Endothelial cell of hepatic sinusoid (primary cell): Measurements from ENCODE around the gene CD81.

Experiments used
- in situ Hi-C: cut with HindIII; loops from 2 replicates; pipeline ENCODE4 v1.10.0; 2017; ENCODE audit warnings: low sequenced_read_pairs

Gene CD81

GRCh38 chr11:2418693-2419360, 41.7 kb downstream of the CD81 start:
- in situ Hi-C loops = no loop called here

- in situ Hi-C loops = no loop called here
These were observed 42.8 kb downstream of the CD81 start for GRCh38 chr11:2419638-2420501.

GRCh38 chr11:2420502-2421225, 43.6 kb downstream of the CD81 start:
- in situ Hi-C loops = no loop called here

GRCh38 chr11:2421226-2421994, 44.3 kb downstream of the CD81 start:
- in situ Hi-C loops = no loop called here

- in situ Hi-C loops = no loop called here
These were observed 44.9 kb downstream of the CD81 start for GRCh38 chr11:2421996-2422395.

GRCh38 chr11:2422461-2423156, 45.5 kb downstream of the CD81 start:
- in situ Hi-C loops = no loop called here

- in situ Hi-C loops = no loop called here
These were observed 46.3 kb downstream of the CD81 start for GRCh38 chr11:2423157-2424025.

GRCh38 chr11:2424811-2425495, 47.8 kb downstream of the CD81 start:
- in situ Hi-C loops = no loop called here

- in situ Hi-C loops = no loop called here
These were observed 48.4 kb downstream of the CD81 start for GRCh38 chr11:2425506-2425905.

- in situ Hi-C loops = no loop called here
These were observed 49.1 kb downstream of the CD81 start for GRCh38 chr11:2426221-2426620.

- in situ Hi-C loops = no loop called here
These were observed 49.9 kb downstream of the CD81 start for GRCh38 chr11:2426826-2427521.

GRCh38 chr11:2427721-2428321, 50.7 kb downstream of the CD81 start:
- in situ Hi-C loops = no loop called here

- in situ Hi-C loops = no loop called here
These were observed 51.2 kb downstream of the CD81 start for GRCh38 chr11:2428322-2428795.

- in situ Hi-C loops = loop anchor here (10.0 kb wide), 2 partner anchors 73 to 247 kb away; no protein-coding TSS in a partner anchor
These were observed 54.3 kb downstream of the CD81 start for GRCh38 chr11:2431395-2431794.

GRCh38 chr11:2432171-2432621, 55.1 kb downstream of the CD81 start:
- in situ Hi-C loops = loop anchor here (10.0 kb wide), 2 partner anchors 73 to 247 kb away; no protein-coding TSS in a partner anchor

GRCh38 chr11:2432628-2433071, 55.5 kb downstream of the CD81 start:
- in situ Hi-C loops = loop anchor here (10.0 kb wide), 2 partner anchors 72 to 248 kb away; no protein-coding TSS in a partner anchor
